Activated naive CD8-positive, alpha-beta T cell (primary cell): ENCODE measurements around the gene KIFAP3.
"Not testable (repeated sequence)": the region's sequence is repeated elsewhere in the genome, so short reads cannot be mapped to it uniquely, and the experiment has no call there.

Experiments
- H3K27ac Mint-ChIP-seq: one replicate; pipeline ENCODE4 v1.8.0; 2021; ENCODE audit warnings: mixed read lengths
- H3K27me3 Mint-ChIP-seq: one replicate; pipeline ENCODE4 v1.8.0; 2021; ENCODE audit warnings: mixed read lengths
- H3K36me3 Mint-ChIP-seq: one replicate; pipeline ENCODE4 v1.8.0; 2021; ENCODE audit warnings: mixed read lengths
- H3K4me1 Mint-ChIP-seq: one replicate; pipeline ENCODE4 v1.8.0; 2021; ENCODE audit warnings: low read depth, mixed read lengths
- H3K4me3 Mint-ChIP-seq: one replicate; pipeline ENCODE4 v1.8.0; 2021; ENCODE audit warnings: mild to moderate bottlenecking, mixed read lengths
- H3K9me3 Mint-ChIP-seq: one replicate; pipeline ENCODE4 v1.8.0; 2021; ENCODE audit warnings: low read depth, mixed read lengths

KIFAP3 gene

DNA sequence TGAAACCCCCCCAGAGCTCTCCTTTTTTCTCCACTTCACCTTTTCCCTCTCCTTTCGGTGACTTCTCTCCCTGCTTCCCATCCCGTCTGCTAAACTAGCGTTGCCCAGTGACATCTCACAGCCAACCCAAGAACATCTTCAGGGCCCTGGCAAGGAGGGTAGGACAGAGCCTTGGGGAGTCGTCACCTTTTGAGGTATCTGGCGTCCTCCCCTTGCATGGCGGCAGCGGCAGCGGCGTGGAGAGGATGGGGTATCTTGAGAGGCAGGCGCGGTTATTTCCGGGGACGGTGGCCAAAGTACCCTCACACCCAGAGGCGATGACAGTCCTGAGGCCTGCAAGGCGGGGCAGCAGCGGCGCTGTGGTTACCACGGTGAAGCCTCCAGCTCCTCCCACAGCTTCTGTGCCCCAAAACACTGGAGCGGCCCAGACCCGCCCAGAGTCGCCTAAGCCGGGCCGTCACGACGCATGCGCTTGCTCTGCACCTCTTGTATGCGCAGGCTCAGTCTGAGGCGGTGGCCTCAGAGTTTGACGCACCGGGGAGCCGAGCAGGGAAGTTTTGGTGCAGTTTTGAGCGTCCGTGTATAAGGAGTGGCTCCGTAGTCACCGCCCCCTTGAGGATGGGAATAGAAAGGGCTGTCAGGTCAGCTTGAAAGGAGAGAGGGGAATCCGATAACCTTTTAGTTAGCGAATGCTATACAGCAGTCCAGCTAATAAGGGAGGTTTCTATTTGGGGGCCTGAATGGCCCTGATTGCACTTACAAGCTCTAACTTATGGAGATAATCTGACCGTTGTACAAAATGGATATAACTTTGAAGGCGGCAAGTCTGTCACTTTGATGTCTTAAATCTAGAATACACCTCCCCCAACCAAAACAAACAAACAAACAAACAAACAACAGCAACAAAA is at the start of gene KIFAP3:
TSS of gene KIFAP3 (minus strand) at position 446 of the 908 bp plus-strand sequence. CDS start at position 218, 228 bp downstream.
- H3K27me3 Mint-ChIP-seq, result no peaks in the 10 kb centered on the region
- peaks cover 12% of the 10 kb centered on the region for H3K36me3 Mint-ChIP-seq
- peak within 1 kb of the TSS; percentile 98 for H3K4me3 Mint-ChIP-seq
- peaks cover 57% of the 10 kb centered on the region for H3K4me1 Mint-ChIP-seq
- peak within 1 kb of the TSS; percentile 93 for H3K27ac Mint-ChIP-seq
- peaks cover 4% of the 10 kb centered on the region for H3K9me3 Mint-ChIP-seq

DNA sequence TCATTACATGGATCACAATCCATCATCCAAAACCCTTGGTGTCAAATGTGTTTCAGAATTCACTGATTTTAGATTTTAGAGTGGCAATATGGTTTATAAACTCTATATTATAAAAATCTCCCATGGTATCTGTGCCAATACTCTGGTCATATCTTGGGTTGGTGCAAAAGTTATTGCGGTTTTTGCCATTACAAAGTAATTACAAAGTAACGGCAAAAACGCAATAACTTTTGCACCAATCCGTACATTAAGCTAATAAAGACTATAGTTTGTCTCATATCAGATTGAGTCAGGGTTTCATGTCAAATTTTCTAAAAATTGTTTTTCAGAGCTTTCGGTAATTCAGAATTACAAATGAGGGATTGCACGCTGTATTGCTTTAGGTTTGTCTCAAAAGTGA is 47.9 kb upstream of the KIFAP3 start:
- Mint-ChIP-seq H3K4me1 (peaks cover 1% of the 10 kb centered on the region), H3K27ac (no peak overlapping the region), H3K36me3 (peaks cover 2% of the 10 kb centered on the region), H3K4me3 (no peak overlapping the region), H3K9me3 (peaks cover 14% of the 10 kb centered on the region), H3K27me3 (peaks cover 7% of the 10 kb centered on the region)

DNA sequence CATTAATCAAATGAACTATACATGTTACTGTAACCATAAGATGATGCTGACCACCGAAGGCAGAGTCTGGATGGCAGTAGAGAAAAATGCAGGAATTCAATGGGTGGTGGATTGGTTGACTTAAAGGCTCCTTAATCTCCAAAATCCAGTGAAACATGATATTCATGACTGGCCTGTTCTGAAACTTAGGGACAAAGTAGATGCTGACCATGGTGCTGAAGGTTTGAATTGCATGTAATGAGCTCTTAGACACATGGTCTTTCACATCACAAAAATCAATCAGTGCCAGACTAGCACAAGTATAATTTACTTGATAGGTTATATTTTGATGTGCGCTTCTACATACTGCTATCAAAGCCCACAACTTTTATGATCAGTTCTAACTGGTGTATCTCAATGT is 40.4 kb upstream of the KIFAP3 start:
- Mint-ChIP-seq H3K27ac (no peak overlapping the region), H3K4me1 (no peaks in the 10 kb centered on the region), H3K4me3 (no peak overlapping the region), H3K27me3 (peaks cover 12% of the 10 kb centered on the region), H3K36me3 (peaks cover 3% of the 10 kb centered on the region), H3K9me3 (peaks cover 4% of the 10 kb centered on the region)

DNA sequence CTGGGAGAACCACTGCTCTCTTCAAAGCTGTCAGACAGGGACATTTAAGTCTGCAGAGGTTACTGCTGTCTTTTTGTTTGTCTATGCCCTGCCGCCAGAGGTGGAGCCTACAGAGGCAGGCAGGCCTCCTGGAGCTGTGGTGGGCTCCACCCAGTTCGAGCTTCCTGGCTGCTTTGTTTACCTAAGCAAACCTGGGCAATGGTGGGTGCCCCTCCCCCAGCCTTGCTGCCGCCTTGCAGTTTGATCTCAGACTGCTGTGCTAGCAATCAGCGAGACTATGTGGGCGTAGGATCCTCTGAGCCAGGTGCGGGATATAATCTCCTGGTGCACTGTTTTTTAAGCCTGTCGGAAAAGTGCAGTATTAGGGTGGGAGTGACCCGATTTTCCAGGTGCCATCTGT is 38.6 kb upstream of the KIFAP3 start:
- peaks cover 11% of the 10 kb centered on the region for H3K27me3 Mint-ChIP-seq
- not testable (repeated sequence) for H3K4me1 Mint-ChIP-seq, H3K27ac Mint-ChIP-seq, H3K9me3 Mint-ChIP-seq, H3K4me3 Mint-ChIP-seq, H3K36me3 Mint-ChIP-seq

DNA sequence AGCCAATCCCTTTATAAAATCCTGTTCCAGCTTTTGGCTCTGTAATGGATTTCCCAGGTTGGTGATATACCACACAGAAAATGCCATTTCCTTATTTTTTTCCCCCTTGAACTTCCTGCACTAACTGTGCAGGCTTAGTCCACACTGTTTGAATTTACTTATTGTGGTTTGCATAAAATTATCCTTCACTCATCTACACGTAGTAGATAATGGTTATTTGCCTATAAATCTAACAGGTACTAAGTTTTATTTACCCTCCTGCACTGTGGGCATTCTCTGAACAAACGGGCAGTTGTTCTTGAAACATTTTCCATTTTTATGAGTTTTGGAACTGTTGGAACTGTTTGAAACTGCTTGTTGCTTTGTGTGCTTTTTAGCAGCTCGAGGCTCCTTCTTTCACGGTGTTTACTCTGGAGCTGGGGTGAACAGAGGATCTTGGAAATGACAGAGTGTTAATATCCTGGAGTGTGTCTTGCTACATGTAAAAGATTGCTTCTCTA is 23.0 kb upstream of the KIFAP3 start:
- peaks cover 10% of the 10 kb centered on the region for H3K9me3 Mint-ChIP-seq
- peaks cover 7% of the 10 kb centered on the region for H3K36me3 Mint-ChIP-seq
- no peak overlapping the region for H3K4me3 Mint-ChIP-seq
- H3K4me1 Mint-ChIP-seq, result no peaks in the 10 kb centered on the region
- H3K27me3 Mint-ChIP-seq, result peaks cover 4% of the 10 kb centered on the region
- H3K27ac Mint-ChIP-seq, result no peak overlapping the region

DNA sequence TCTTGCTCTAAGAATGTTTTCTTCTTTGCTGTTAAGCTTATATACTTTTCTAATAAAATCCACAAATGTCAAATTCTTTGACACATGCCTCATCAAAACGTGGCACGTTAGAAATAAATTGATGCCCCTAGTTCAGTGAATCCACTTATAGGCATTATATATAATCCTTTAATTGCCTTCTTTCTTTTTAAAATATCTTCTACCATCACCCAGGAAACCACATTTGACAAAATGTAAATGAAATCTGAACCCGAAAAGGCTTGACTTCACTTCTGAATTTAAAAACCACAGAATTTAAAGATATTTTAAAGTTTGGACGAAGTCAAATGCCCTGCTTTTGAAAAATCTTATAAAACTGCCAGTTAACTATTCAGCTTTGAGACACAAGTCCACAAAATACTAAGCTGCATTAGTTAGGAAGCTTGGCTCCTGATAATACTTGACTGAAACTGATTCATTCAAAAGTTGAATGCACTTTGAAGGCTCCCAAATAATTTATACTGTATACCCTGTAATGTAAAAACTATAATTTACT is 22.4 kb upstream of the KIFAP3 start:
- peaks cover 4% of the 10 kb centered on the region for H3K27me3 Mint-ChIP-seq
- peaks cover 7% of the 10 kb centered on the region for H3K36me3 Mint-ChIP-seq
- H3K27ac Mint-ChIP-seq, result no peak overlapping the region
- no peak overlapping the region for H3K4me3 Mint-ChIP-seq
- H3K4me1 Mint-ChIP-seq, result no peaks in the 10 kb centered on the region
- peaks cover 10% of the 10 kb centered on the region for H3K9me3 Mint-ChIP-seq

DNA sequence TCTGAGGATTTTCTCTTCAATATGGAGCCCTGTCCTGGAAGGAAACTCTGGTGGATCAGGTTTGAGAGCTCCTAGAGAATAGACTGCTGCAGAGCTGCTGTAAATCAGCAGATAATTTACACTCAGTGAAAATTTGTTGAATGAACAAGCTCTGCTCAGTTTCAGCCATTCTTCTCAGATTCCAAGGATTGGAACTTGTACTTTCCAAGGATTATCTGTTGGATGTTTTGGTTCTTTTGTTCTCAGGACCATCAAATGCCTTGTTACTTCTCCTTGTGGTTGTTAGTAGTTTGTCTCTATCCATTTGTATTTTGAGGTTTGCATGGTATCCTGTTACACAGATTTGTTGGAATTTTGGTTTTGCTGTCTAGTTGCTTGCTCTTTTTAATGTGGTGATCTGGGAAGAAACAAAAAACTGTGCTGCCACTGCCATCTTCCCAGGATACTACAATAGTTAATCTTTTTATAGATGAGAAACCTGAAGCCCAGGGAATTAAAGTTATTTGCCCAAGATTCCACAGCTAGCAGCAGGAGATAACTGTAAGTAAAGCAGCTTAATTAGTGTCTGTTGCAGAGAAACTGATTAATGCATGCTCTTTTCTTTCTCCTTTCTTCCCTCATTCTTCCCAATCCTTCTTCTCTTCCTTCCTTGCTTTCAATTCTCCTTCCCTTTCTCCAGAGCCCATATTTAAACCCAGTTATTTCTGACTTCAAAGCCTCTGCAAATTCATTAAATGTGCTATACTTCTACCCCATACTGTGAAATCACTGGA is 21.7 kb upstream of the KIFAP3 start:
- Mint-ChIP-seq H3K27ac (no peak overlapping the region), H3K9me3 (peaks cover 10% of the 10 kb centered on the region), H3K27me3 (peaks cover 4% of the 10 kb centered on the region), H3K4me1 (no peaks in the 10 kb centered on the region), H3K4me3 (no peak overlapping the region), H3K36me3 (peaks cover 7% of the 10 kb centered on the region)

DNA sequence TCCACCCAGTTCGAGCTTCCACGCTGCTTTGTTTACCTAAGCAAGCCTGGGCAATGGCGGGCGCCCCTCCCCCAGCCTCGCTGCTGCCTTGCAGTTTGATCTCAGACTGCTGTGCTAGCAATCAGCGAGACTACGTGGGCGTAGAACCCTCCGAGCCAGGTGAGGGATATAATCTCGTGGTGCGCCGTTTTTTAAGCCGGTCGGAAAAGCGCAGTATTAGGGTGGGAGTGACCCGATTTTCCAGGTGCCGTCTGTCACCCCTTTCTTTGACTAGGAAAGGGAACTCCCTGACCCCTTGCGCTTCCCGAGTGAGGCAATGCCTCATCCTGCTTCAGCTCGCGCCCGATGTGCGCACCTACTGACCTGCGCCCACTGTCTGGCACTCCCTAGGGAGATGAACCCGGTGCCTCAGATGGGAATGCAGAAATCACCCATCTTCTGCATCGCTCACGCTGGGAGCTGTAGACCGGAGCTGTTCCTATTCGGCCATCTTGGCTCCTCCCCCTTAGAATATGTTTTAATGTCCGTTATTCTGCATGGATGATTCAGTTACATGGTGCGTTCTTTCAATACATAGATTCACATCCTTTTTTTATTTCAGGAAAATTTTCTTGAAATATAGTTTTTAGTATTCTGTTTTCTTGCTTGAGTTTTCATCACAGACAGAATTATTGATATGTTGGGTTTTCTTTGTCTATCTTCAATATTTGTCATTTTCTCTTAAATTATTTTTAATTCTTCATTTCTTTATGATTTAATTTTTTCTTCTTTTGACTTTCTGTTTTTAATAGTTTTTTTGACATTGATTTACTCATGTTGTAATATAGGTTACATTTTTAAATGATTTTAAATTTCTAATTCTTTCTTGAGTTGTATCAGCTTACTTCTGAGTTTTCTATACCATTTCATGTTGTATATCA is 20.5 kb upstream of the KIFAP3 start:
- not testable (repeated sequence) for H3K27ac Mint-ChIP-seq, H3K4me1 Mint-ChIP-seq

DNA sequence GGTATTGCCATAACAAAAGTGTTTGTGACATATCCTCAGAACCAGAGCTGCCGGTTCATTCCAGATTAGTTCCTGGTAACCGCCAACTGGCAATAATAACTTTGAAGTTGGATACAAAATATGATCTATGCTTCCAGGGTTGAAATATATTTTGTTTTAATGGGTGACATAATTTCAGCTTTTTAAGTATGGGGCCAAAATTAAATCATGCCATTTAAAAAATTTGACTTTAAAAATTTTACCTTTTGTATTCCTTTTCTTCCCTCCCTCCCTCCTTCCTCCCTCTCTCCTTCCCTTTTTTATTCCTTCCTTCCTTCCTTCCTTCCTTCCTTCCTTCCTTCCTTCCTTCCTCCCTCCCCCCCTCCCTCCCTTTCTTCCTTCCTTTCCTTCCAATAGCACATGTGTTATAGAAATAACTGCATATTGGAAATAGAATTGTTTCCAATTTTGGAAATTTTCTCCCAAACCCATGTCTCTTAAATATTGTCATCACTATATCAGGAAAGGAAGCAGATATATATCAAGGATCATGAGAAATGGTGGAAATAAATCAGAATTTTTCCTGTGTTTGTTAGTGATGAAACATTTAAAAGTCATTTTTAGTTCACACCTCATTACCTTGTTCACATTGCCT is 12.0 kb upstream of the KIFAP3 start:
- H3K36me3 Mint-ChIP-seq, result no peaks in the 10 kb centered on the region
- H3K27me3 Mint-ChIP-seq, result peaks cover 6% of the 10 kb centered on the region
- H3K4me3 Mint-ChIP-seq, result no peak overlapping the region
- H3K27ac Mint-ChIP-seq, result no peak overlapping the region
- H3K4me1 Mint-ChIP-seq, result no peaks in the 10 kb centered on the region
- no peaks in the 10 kb centered on the region for H3K9me3 Mint-ChIP-seq

More for the DNA sequence above, 20.5 kb upstream of the KIFAP3 start:
- H3K9me3 Mint-ChIP-seq, H3K27me3 Mint-ChIP-seq, H3K36me3 Mint-ChIP-seq, H3K4me3 Mint-ChIP-seq: not testable (repeated sequence)

DNA sequence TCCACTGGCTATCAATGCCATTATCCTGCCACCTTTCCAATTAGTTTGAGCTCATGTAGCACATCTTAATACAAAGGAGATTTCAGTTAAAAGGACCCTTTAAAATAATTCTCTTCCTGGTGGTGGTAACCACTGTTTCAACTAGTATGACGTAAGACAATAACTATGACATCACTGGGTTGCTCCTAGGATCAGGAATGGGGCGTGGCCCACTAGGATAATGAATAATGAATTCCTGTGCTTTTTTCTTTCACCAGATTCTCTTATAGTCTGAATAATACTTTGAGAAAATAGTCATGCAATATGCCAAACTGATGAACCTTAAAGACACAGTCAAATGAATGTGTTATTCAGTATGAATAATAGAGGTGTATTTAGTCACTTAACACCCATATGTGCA is 10.6 kb upstream of the KIFAP3 start:
- H3K27ac Mint-ChIP-seq, result no peak overlapping the region
- H3K9me3 Mint-ChIP-seq, result no peaks in the 10 kb centered on the region
- H3K27me3 Mint-ChIP-seq, result peaks cover 6% of the 10 kb centered on the region
- H3K36me3 Mint-ChIP-seq, result no peaks in the 10 kb centered on the region
- no peaks in the 10 kb centered on the region for H3K4me1 Mint-ChIP-seq
- H3K4me3 Mint-ChIP-seq, result no peak overlapping the region

DNA sequence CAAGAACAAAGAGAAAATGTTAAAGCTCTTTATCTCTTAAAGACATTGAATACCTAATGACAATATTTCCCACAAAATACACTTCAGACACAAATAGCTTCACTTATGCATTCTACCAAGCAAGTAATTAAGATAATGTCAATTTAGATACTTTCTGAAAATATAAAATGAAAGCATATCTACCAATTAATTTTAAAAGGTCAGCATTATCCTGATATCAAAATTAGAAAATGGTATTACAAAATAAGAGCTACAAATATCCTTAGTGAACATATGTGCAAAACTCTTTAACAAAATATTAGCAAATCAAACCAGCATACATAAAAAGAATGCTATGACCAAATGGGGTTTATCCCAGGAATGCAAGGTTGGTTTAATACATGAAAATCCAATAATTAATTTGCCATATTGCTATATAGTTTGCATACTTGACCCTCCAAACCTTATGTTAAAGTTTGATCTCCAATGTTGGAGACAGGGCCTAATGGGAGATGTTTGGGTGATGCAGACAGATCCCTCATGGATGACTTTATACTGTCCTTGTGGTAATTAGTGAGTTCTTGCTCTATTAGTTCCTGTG is 4.2 kb upstream of the KIFAP3 start:
- Mint-ChIP-seq H3K9me3 (peaks cover 4% of the 10 kb centered on the region), H3K36me3 (peaks cover 3% of the 10 kb centered on the region), H3K27me3 (peaks cover 3% of the 10 kb centered on the region), H3K27ac (no peak overlapping the region), H3K4me1 (peaks cover 21% of the 10 kb centered on the region), H3K4me3 (no peak overlapping the region)

DNA sequence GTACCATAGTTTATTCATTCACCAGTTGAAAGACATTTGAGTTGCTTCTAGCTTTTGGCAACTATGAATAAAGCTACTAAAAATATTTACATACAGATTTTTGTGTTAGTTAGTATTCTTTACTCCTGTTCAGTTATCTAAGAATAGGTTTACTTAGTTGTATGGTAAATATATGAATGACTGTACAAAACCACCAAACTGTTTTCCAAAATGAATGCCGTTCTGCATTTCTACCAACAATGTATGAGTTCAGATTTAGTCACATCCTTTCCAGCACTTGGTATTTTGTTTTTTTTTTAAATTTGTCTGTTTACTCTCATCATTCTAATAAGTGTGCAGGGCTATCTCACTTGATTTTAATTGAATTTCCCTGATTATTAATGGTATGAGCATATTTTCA is 3.4 kb upstream of the KIFAP3 start:
- peaks cover 3% of the 10 kb centered on the region for H3K36me3 Mint-ChIP-seq
- no peak overlapping the region for H3K27ac Mint-ChIP-seq
- H3K4me1 Mint-ChIP-seq, result peaks cover 27% of the 10 kb centered on the region
- H3K4me3 Mint-ChIP-seq, result no peak overlapping the region
- H3K27me3 Mint-ChIP-seq, result no peaks in the 10 kb centered on the region
- peaks cover 4% of the 10 kb centered on the region for H3K9me3 Mint-ChIP-seq

DNA sequence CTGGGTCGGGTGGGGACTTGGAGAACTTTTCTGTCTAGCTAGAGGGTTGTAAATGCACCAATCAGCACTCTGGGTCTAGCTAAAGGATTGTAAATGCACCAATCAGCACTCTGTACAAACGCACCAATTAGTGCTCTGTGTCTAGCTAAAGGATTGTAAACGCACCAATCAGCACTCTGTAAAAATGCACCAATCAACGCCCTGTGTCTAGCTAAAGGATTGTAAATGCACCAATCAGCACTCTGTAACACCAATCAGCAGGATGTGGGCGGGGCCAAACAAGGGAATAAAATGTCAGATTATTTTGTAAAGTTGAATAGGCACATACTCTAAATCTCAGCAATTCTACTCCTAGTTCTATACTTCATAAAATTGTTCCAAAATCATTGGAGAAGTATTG is 2.5 kb upstream of the KIFAP3 start:
- not testable (repeated sequence) for H3K27ac Mint-ChIP-seq, H3K9me3 Mint-ChIP-seq, H3K4me3 Mint-ChIP-seq, H3K36me3 Mint-ChIP-seq, H3K27me3 Mint-ChIP-seq
- peaks cover 34% of the 10 kb centered on the region for H3K4me1 Mint-ChIP-seq

DNA sequence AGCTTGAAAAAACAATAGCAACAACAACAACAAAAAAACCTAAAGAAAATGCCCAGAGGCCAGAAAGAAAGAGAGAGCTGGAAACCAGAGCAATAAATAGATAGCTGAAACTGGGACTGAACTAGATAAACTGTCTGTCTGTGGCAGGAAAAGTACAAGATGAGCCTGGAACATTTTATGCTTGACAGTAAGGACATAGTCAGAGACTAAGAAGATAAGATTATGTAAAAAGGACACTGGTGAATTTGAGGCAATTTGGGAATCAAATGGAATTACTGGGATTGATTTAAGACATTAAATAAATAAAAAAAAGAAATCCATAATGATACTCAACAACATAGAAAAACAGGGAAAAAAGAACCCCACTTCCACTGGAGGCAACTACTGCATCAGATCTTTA is 1.7 kb upstream of the KIFAP3 start:
- peaks cover 5% of the 10 kb centered on the region for H3K36me3 Mint-ChIP-seq
- H3K27ac Mint-ChIP-seq, result no peak overlapping the region
- H3K27me3 Mint-ChIP-seq, result no peaks in the 10 kb centered on the region
- H3K4me3 Mint-ChIP-seq, result no peak overlapping the region
- H3K9me3 Mint-ChIP-seq, result peaks cover 4% of the 10 kb centered on the region
- H3K4me1 Mint-ChIP-seq, result peaks cover 40% of the 10 kb centered on the region
